Tibial nerve (tissue), 4 donors: ENCODE data around the gene ST13.

ENCODE experiments used
- EP300 ChIP-seq, 2 donors: sonication (generic); formaldehyde crosslinking; IDR thresholded peaks; one replicate each; pipeline ENCODE4 v1.6.1; 2017; ENCODE audit warnings: antibody characterized with exemption in 2 of 2, mild to moderate bottlenecking in 1 of 2
- POLR2A ChIP-seq, 2 donors: fragments of 450-650 bp; IDR thresholded peaks; one replicate each; pipeline ENCODE4 v1.6.1; 2017; ENCODE audit warnings: antibody characterized with exemption in 2 of 2, mild to moderate bottlenecking in 2 of 2, moderate library complexity in 2 of 2
- TF ChIP-seq, protein P1 (sequence below), 5 experiments: fragments of 200-600 bp in 3 of 5; fragments of 450-650 bp in 2 of 5; sonication (generic) in 3 of 5; IDR thresholded peaks; one replicate each; pipeline ENCODE4 v1.5.1; 2016 to 2019; ENCODE audit warnings: antibody characterized with exemption in 5 of 5, mild to moderate bottlenecking in 3 of 5, moderate library complexity in 2 of 5

- TF ChIP-seq POLR2A (IDR thresholded peaks at IDR 0.05), result no peak
- TF ChIP-seq, protein P1, sequence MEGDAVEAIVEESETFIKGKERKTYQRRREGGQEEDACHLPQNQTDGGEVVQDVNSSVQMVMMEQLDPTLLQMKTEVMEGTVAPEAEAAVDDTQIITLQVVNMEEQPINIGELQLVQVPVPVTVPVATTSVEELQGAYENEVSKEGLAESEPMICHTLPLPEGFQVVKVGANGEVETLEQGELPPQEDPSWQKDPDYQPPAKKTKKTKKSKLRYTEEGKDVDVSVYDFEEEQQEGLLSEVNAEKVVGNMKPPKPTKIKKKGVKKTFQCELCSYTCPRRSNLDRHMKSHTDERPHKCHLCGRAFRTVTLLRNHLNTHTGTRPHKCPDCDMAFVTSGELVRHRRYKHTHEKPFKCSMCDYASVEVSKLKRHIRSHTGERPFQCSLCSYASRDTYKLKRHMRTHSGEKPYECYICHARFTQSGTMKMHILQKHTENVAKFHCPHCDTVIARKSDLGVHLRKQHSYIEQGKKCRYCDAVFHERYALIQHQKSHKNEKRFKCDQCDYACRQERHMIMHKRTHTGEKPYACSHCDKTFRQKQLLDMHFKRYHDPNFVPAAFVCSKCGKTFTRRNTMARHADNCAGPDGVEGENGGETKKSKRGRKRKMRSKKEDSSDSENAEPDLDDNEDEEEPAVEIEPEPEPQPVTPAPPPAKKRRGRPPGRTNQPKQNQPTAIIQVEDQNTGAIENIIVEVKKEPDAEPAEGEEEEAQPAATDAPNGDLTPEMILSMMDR (IDR thresholded peaks at IDR 0.05), result no peak
- no peak for TF ChIP-seq EP300 (IDR thresholded peaks at IDR 0.05)
Measured at GRCh38 chr22:40805239-40805638, 51.2 kb downstream of the ST13 start.
